ENCODE measurements around the gene S100Z. TPM values are rescaled to one million over a fixed set of nuclear protein-coding genes. Genes with fewer than 3 reads are reported as not detected.

The S100Z gene
- total RNA-seq, 6 experiments from 2014 or later = 0.43 TPM; not detected in 5

GRCh38 chr5:76918539-76918938 is 68.7 kb downstream of the S100Z start:
- TF ChIP-seq POLR2A (IDR thresholded peaks at IDR 0.05) = no peak
- TF ChIP-seq CTCF (IDR thresholded peaks at IDR 0.05) = no peak
- WGBS (ENCODE audit: insufficient coverage, low coverage, low lambda C conversion rate, missing lambda C conversion rate) = 81% methylated on average over 2 of the region's 3 CpGs

GRCh38 chr5:76920491-76920890 is 70.7 kb downstream of the S100Z start:
- no peak overlapping the region for H3K27ac ChIP-seq
- H3K9me3 ChIP-seq = no peaks in the 10 kb centered on the region
- TF ChIP-seq CTCF (IDR thresholded peaks at IDR 0.05) = no peak
- TF ChIP-seq POLR2A (IDR thresholded peaks at IDR 0.05) = no peak
- WGBS (ENCODE audit: insufficient coverage, low coverage, low lambda C conversion rate, missing lambda C conversion rate) = 53% methylated on average over 4 of the region's 4 CpGs
- ATAC-seq (no peak), DNase-seq (no peak)
- H3K27me3 ChIP-seq = no peaks in the 10 kb centered on the region
- H3K4me1 ChIP-seq = no peaks in the 10 kb centered on the region
- no peak overlapping the region for H3K4me3 ChIP-seq
- intact Hi-C loops (cut with DNase I) = no loop called here
- no peaks in the 10 kb centered on the region for H3K36me3 ChIP-seq

More at GRCh38 chr5:76918539-76918938, 68.7 kb downstream of the S100Z start:
- intact Hi-C loops (cut with DNase I) = no loop called here
- Histone ChIP-seq H3K4me1 (no peaks in the 10 kb centered on the region), H3K36me3 (no peaks in the 10 kb centered on the region), H3K27ac (no peak overlapping the region), H3K27me3 (no peaks in the 10 kb centered on the region), H3K9me3 (no peaks in the 10 kb centered on the region), H3K4me3 (no peak overlapping the region)
- ATAC-seq (no peak), DNase-seq (no peak)

- H3K4me1 ChIP-seq = no peaks in the 10 kb centered on the region
- ATAC-seq (peak; percentile 11 to 39 (median 22)), DNase-seq (no peak)
- H3K27ac ChIP-seq = no peak overlapping the region
- H3K9me3 ChIP-seq = no peaks in the 10 kb centered on the region
- H3K4me3 ChIP-seq = no peak overlapping the region
- intact Hi-C loops (cut with DNase I) = no loop called here
- TF ChIP-seq CTCF (IDR thresholded peaks at IDR 0.05) (no peak), POLR2A (IDR thresholded peaks at IDR 0.05) (no peak)
- H3K27me3 ChIP-seq = no peaks in the 10 kb centered on the region
- WGBS (ENCODE audit: insufficient coverage, low coverage, low lambda C conversion rate, missing lambda C conversion rate) = 59% methylated on average over 6 of the region's 6 CpGs
- no peaks in the 10 kb centered on the region for H3K36me3 ChIP-seq
Measured at GRCh38 chr5:76926329-76927105, 76.7 kb downstream of the S100Z start.

- Histone ChIP-seq H3K4me1 (no peaks in the 10 kb centered on the region), H3K4me3 (no peak overlapping the region), H3K36me3 (no peaks in the 10 kb centered on the region), H3K9me3 (no peaks in the 10 kb centered on the region), H3K27me3 (no peaks in the 10 kb centered on the region), H3K27ac (no peak overlapping the region)
- ATAC-seq (no peak), DNase-seq (no peak)
- intact Hi-C loops (cut with DNase I) = no loop called here
- WGBS (ENCODE audit: insufficient coverage, low coverage, low lambda C conversion rate, missing lambda C conversion rate) = 100% methylated on average over 1 of the region's 4 CpGs
- no peak for TF ChIP-seq POLR2A (IDR thresholded peaks at IDR 0.05)
- TF ChIP-seq CTCF (IDR thresholded peaks at IDR 0.05) = no peak
Measured at GRCh38 chr5:76927961-76928360, 78.1 kb downstream of the S100Z start.
